Prostate gland (tissue), 1 donor: ENCODE measurements around the gene DPYSL5.

ENCODE experiments used
- POLR2A ChIP-seq: fragments of 450-650 bp; IDR thresholded peaks from one replicate; pipeline ENCODE4 v1.6.1; 2016; ENCODE audit warnings: antibody characterized with exemption, mild to moderate bottlenecking
- POLR2AphosphoS5 ChIP-seq: sonication (generic); formaldehyde crosslinking; IDR thresholded peaks from one replicate; pipeline ENCODE4 v1.6.1; 2017; ENCODE audit warnings: antibody characterized with exemption

DNA sequence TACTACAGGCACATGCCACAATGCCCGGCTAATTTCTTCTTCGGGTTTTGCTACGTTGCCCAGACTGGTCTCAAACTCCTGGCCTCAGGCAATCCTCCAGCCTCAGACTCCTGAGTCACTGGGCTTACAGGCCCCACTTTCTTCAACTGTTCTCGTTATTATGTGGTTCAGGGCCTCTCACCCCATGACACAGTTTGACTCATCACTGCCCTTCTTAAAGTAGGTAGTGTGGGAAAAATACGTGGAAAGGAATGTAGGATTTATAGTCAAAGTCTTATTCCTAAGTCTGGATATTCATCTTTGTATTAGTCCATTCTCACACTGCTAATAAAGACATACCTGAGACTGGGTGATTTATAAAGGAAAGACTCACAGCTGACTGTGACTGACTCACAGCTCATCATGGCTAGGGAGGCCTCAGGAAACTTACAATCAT is 42.7 kb upstream of the DPYSL5 start:
- TF ChIP-seq POLR2A (no peak), POLR2AphosphoS5 (no peak)
